Fibroblast of lung (primary cell): ENCODE results near the gene STX1A.

Experiments
- EZH2 ChIP-seq: IDR thresholded peaks from 2 replicates; pipeline ENCODE4 v1.5.1; 2012; ENCODE audit warnings: low read length, control low read depth, mild to moderate bottlenecking; ENCODE audit errors: missing control alignments
- TF ChIP-seq, protein P1 (sequence below), 2 donors: IDR thresholded peaks in 1 of 2; conservative IDR thresholded peaks in 1 of 2; 1 replicate in 1 of 2; 2 replicates in 1 of 2; pipeline ENCODE4 v1.5.1; 2011 to 2012; ENCODE audit warnings: low read length in 2 of 2, control low read depth in 1 of 2, inconsistent platforms in 1 of 2, low read depth in 1 of 2, mild to moderate bottlenecking in 1 of 2

GRCh38 chr7:73734619-73735527 is 15.4 kb upstream of the STX1A start:
- TF ChIP-seq, protein P1, sequence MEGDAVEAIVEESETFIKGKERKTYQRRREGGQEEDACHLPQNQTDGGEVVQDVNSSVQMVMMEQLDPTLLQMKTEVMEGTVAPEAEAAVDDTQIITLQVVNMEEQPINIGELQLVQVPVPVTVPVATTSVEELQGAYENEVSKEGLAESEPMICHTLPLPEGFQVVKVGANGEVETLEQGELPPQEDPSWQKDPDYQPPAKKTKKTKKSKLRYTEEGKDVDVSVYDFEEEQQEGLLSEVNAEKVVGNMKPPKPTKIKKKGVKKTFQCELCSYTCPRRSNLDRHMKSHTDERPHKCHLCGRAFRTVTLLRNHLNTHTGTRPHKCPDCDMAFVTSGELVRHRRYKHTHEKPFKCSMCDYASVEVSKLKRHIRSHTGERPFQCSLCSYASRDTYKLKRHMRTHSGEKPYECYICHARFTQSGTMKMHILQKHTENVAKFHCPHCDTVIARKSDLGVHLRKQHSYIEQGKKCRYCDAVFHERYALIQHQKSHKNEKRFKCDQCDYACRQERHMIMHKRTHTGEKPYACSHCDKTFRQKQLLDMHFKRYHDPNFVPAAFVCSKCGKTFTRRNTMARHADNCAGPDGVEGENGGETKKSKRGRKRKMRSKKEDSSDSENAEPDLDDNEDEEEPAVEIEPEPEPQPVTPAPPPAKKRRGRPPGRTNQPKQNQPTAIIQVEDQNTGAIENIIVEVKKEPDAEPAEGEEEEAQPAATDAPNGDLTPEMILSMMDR (conservative IDR thresholded peaks at IDR 0.05 in 1 of 2, IDR thresholded peaks at IDR 0.05 in 1 of 2; ENCODE audit: low read depth in 1 of 2, low read length in 2 of 2): peak; percentile 51 to 88
- TF ChIP-seq EZH2: no peak
